ENCODE data around the gene MYL4.

- TF ChIP-seq GATA3 (IDR thresholded peaks at IDR 0.05; ENCODE audit: low read depth, low read length): no peak
- TF ChIP-seq GATA2 (IDR thresholded peaks at IDR 0.05; ENCODE audit: low read depth, low read length): no peak
Measured at GRCh38 chr17:47204722-47205418, 4.3 kb upstream of the MYL4 start.
